Measurements from ENCODE around the gene GNAI2.
A peak's percentile ranks its signal among the peaks of the same experiment; 100 is the strongest.

Gene GNAI2

GRCh38 chr3:50294492-50295403 is 58.7 kb downstream of the GNAI2 start:
- H3K4me3 ChIP-seq (replicated peaks; ENCODE audit: low read depth, low read length) = no peak overlapping the region
- TF ChIP-seq CTCF (IDR thresholded peaks at IDR 0.05; ENCODE audit: low read length, missing control alignments) = no peak
- DNase-seq (ENCODE audit: low read depth) = no peak

- DNase-seq (ENCODE audit: low read depth) = no peak
- no peak for TF ChIP-seq CTCF (IDR thresholded peaks at IDR 0.05; ENCODE audit: low read length, missing control alignments)
- no peak overlapping the region for H3K4me3 ChIP-seq (replicated peaks; ENCODE audit: low read depth, low read length)
Measured at GRCh38 chr3:50295553-50296431, 59.8 kb downstream of the GNAI2 start.

GRCh38 chr3:50296721-50297383 is 60.8 kb downstream of the GNAI2 start:
- TF ChIP-seq CTCF (IDR thresholded peaks at IDR 0.05; ENCODE audit: low read length, missing control alignments) = no peak
- no peak overlapping the region for H3K4me3 ChIP-seq (replicated peaks; ENCODE audit: low read depth, low read length)
- DNase-seq (ENCODE audit: low read depth) = no peak

GRCh38 chr3:50297384-50297775 is 61.4 kb downstream of the GNAI2 start:
- DNase-seq (ENCODE audit: low read depth) = no peak
- H3K4me3 ChIP-seq (replicated peaks; ENCODE audit: low read depth, low read length) = no peak overlapping the region
- TF ChIP-seq CTCF (IDR thresholded peaks at IDR 0.05; ENCODE audit: low read length, missing control alignments) = no peak

GRCh38 chr3:50297896-50298725 is 62.1 kb downstream of the GNAI2 start:
- no peak for DNase-seq (ENCODE audit: low read depth)
- peak; percentile 26 for TF ChIP-seq CTCF (IDR thresholded peaks at IDR 0.05; ENCODE audit: low read length, missing control alignments)
- peak overlapping the region; percentile 72 for H3K4me3 ChIP-seq (replicated peaks; ENCODE audit: low read depth, low read length)

Measured in fibroblast of pulmonary artery (primary cell).